ENCODE measurements around the gene SNRK.

Gene SNRK

GRCh38 chr3:43273416-43273815 lies 12.9 kb upstream of the SNRK start:
- Histone ChIP-seq H3K9ac (ENCODE audit: low read length) (no peak overlapping the region), H3K4me3 (ENCODE audit: low read length) (no peak overlapping the region), H3K4me1 (ENCODE audit: control insufficient read depth, low read depth, low read length) (no peaks in the 10 kb centered on the region), H3K9me3 (ENCODE audit: control insufficient read depth, low read depth, low read length) (no peaks in the 10 kb centered on the region), H3K27ac (ENCODE audit: low read length) (no peak overlapping the region), H3K27me3 (ENCODE audit: control insufficient read depth, insufficient read depth, low read length) (no peaks in the 10 kb centered on the region), H3K36me3 (ENCODE audit: control insufficient read depth, low read depth, low read length) (no peaks in the 10 kb centered on the region)

GRCh38 chr3:43279082-43279481 lies 7.3 kb upstream of the SNRK start:
- peaks cover 3% of the 10 kb centered on the region for H3K27me3 ChIP-seq (ENCODE audit: control insufficient read depth, insufficient read depth, low read length)
- H3K9me3 ChIP-seq (ENCODE audit: control insufficient read depth, low read depth, low read length), result no peaks in the 10 kb centered on the region
- H3K27ac ChIP-seq (ENCODE audit: low read length), result no peak overlapping the region
- no peak overlapping the region for H3K4me3 ChIP-seq (ENCODE audit: low read length)
- no peaks in the 10 kb centered on the region for H3K4me1 ChIP-seq (ENCODE audit: control insufficient read depth, low read depth, low read length)
- no peak overlapping the region for H3K9ac ChIP-seq (ENCODE audit: low read length)
- H3K36me3 ChIP-seq (ENCODE audit: control insufficient read depth, low read depth, low read length), result no peaks in the 10 kb centered on the region

DNA sequence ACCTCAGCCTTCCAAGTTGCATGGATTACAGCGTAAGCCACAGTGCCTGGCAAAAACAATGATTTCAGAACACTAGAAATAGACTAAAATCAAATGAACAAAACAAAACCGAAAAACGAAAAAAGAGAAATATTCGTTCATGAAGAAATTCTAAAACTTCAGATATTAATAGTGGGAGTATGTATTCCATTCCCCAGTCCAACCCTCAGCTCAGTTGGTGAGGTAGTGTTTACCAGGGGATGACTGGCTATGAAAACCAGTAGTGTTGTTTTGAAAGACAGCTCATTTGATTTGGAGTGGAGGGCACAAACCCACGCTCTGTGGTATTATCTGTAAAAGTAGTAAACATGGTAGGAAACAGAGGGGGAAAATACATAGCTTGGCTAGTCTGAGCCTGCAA lies 6.8 kb upstream of the SNRK start:
- H3K4me3 ChIP-seq (ENCODE audit: low read length), result no peak overlapping the region
- H3K36me3 ChIP-seq (ENCODE audit: control insufficient read depth, low read depth, low read length), result no peaks in the 10 kb centered on the region
- no peak overlapping the region for H3K9ac ChIP-seq (ENCODE audit: low read length)
- no peaks in the 10 kb centered on the region for H3K9me3 ChIP-seq (ENCODE audit: control insufficient read depth, low read depth, low read length)
- H3K27ac ChIP-seq (ENCODE audit: low read length), result no peak overlapping the region
- H3K4me1 ChIP-seq (ENCODE audit: control insufficient read depth, low read depth, low read length), result no peaks in the 10 kb centered on the region
- H3K27me3 ChIP-seq (ENCODE audit: control insufficient read depth, insufficient read depth, low read length), result peaks cover 6% of the 10 kb centered on the region

- Histone ChIP-seq H3K9me3 (ENCODE audit: control insufficient read depth, low read depth, low read length) (no peaks in the 10 kb centered on the region), H3K4me1 (ENCODE audit: control insufficient read depth, low read depth, low read length) (peaks cover 9% of the 10 kb centered on the region), H3K4me3 (ENCODE audit: low read length) (no peak overlapping the region), H3K9ac (ENCODE audit: low read length) (no peak overlapping the region), H3K27me3 (ENCODE audit: control insufficient read depth, insufficient read depth, low read length) (peaks cover 16% of the 10 kb centered on the region), H3K27ac (ENCODE audit: low read length) (no peak overlapping the region), H3K36me3 (ENCODE audit: control insufficient read depth, low read depth, low read length) (no peaks in the 10 kb centered on the region)
Measured at GRCh38 chr3:43281020-43281419, 5.3 kb upstream of the SNRK start.

DNA sequence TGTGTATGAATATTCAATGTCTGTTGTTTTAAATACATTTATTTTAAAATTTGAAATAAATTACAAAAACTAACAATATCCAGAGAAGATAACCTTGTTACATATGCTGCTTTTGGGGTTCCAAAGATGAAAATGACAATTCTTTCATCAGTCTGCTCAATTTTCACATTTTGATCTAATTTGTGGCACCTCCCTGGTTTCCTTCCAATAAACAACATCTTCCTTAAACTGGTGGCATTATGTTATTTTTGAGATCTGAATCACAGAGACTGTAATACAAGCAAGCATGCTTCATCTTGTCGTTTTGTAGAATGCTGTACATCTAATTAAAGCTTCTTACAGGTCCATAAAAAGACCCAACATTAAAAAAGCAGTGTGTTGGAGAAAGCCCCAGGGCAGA lies 2.2 kb upstream of the SNRK start:
- no peak overlapping the region for H3K9ac ChIP-seq (ENCODE audit: low read length)
- peaks cover 26% of the 10 kb centered on the region for H3K27me3 ChIP-seq (ENCODE audit: control insufficient read depth, insufficient read depth, low read length)

DNA sequence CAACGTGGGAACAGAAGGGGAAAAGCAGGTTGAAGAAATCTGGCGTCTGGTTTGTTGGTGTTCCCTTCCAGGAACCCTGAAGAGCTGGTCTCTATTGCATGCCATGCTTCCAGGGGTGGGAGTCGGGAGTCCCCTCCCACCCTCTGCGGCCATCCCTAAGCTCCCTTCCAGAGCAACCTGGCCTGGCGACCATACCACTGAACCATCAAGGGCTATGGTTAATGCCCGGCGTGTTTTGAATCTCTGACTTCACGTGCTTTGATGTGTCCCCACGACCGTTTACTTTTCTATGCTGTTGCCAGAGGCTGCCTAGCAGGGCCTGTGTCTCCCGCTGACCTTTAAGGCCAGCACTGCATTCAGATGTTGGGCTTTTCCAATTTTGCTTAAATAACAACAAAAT lies 696 bp upstream of the SNRK start:
- H3K27ac ChIP-seq (ENCODE audit: low read length), result no peak overlapping the region
- H3K27me3 ChIP-seq (ENCODE audit: control insufficient read depth, insufficient read depth, low read length), result peaks cover 26% of the 10 kb centered on the region
- peak overlapping the region; percentile 72 for H3K4me3 ChIP-seq (ENCODE audit: low read length)
- H3K9ac ChIP-seq (ENCODE audit: low read length), result peak overlapping the region; percentile 60
- H3K4me1 ChIP-seq (ENCODE audit: control insufficient read depth, low read depth, low read length), result peaks cover 17% of the 10 kb centered on the region
- peaks cover 8% of the 10 kb centered on the region for H3K36me3 ChIP-seq (ENCODE audit: control insufficient read depth, low read depth, low read length)
- H3K9me3 ChIP-seq (ENCODE audit: control insufficient read depth, low read depth, low read length), result no peaks in the 10 kb centered on the region

More for the DNA sequence above, 2.2 kb upstream of the SNRK start:
- no peak overlapping the region for H3K4me3 ChIP-seq (ENCODE audit: low read length)
- peaks cover 17% of the 10 kb centered on the region for H3K4me1 ChIP-seq (ENCODE audit: control insufficient read depth, low read depth, low read length)
- no peak overlapping the region for H3K27ac ChIP-seq (ENCODE audit: low read length)
- no peaks in the 10 kb centered on the region for H3K36me3 ChIP-seq (ENCODE audit: control insufficient read depth, low read depth, low read length)
- no peaks in the 10 kb centered on the region for H3K9me3 ChIP-seq (ENCODE audit: control insufficient read depth, low read depth, low read length)

DNA sequence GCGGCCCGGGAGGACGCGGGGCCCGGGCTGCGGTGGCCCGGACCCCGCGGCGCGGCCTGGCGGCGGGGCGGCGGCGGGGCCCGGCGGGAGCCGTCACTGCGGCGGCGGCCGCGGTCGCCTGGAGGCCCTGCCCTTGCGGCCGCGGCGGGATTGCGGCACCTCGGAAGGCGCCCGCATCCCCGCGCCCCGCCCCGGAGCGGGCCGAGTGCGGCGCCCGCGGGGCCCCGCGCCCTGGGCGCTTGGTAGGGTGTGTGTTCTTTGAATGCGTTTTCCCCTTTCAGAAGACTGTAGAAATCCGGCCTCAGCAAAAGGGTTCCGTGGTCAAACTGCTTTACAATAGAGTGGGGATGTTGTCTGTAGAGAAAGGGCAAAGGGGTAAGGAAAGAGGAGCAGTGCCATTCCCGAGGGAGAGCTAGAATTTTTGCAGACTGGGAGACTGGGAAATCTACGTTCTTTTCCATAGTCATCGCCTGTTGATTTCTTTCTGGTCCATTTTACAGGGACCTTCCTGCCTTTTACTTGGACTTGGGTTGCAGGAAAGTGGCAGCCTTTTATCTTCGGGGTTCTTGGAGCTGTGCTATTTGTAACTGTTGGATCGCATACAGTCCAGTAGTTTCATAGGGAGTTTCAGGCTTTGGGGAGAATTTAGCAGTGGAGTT lies 630 bp downstream of the SNRK start:
- peaks cover 11% of the 10 kb centered on the region for H3K36me3 ChIP-seq (ENCODE audit: control insufficient read depth, low read depth, low read length)
- peaks cover 26% of the 10 kb centered on the region for H3K27me3 ChIP-seq (ENCODE audit: control insufficient read depth, insufficient read depth, low read length)
- peak overlapping the region; percentile 64 for H3K9ac ChIP-seq (ENCODE audit: low read length)
- H3K4me3 ChIP-seq (ENCODE audit: low read length), result peak overlapping the region; percentile 86
- no peak overlapping the region for H3K27ac ChIP-seq (ENCODE audit: low read length)
- H3K9me3 ChIP-seq (ENCODE audit: control insufficient read depth, low read depth, low read length), result no peaks in the 10 kb centered on the region
- peaks cover 17% of the 10 kb centered on the region for H3K4me1 ChIP-seq (ENCODE audit: control insufficient read depth, low read depth, low read length)

GRCh38 chr3:43287500-43287873 lies 1.1 kb downstream of the SNRK start:
- Histone ChIP-seq H3K9ac (ENCODE audit: low read length) (peak overlapping the region; percentile 64), H3K27me3 (ENCODE audit: control insufficient read depth, insufficient read depth, low read length) (peaks cover 26% of the 10 kb centered on the region), H3K9me3 (ENCODE audit: control insufficient read depth, low read depth, low read length) (no peaks in the 10 kb centered on the region), H3K4me3 (ENCODE audit: low read length) (peak overlapping the region; percentile 86), H3K27ac (ENCODE audit: low read length) (no peak overlapping the region), H3K4me1 (ENCODE audit: control insufficient read depth, low read depth, low read length) (peaks cover 17% of the 10 kb centered on the region), H3K36me3 (ENCODE audit: control insufficient read depth, low read depth, low read length) (peaks cover 11% of the 10 kb centered on the region)

DNA sequence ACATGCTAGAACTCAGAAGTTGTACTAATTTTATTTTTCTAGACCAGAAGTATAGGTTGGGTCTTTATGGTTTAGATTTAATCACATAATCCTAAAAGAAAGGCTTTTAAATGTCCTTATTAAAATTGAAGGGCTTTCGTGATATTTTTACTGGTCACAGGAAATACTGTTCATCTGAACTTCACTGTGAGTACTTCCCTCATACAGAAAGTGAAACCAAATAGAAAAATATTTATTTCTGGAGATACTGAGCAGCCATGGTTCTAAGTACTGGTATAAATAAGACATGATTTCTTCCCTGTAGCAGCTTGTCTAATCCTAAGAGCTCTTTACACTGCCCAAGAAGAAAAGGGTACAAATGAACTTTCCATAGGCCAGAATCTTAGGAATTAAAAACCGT lies 2.0 kb downstream of the SNRK start:
- H3K4me3 ChIP-seq (ENCODE audit: low read length), result no peak overlapping the region
- no peaks in the 10 kb centered on the region for H3K9me3 ChIP-seq (ENCODE audit: control insufficient read depth, low read depth, low read length)
- no peak overlapping the region for H3K27ac ChIP-seq (ENCODE audit: low read length)
- H3K36me3 ChIP-seq (ENCODE audit: control insufficient read depth, low read depth, low read length), result peaks cover 11% of the 10 kb centered on the region
- peaks cover 17% of the 10 kb centered on the region for H3K4me1 ChIP-seq (ENCODE audit: control insufficient read depth, low read depth, low read length)
- H3K27me3 ChIP-seq (ENCODE audit: control insufficient read depth, insufficient read depth, low read length), result peaks cover 22% of the 10 kb centered on the region
- no peak overlapping the region for H3K9ac ChIP-seq (ENCODE audit: low read length)

GRCh38 chr3:43288850-43289249 lies 2.5 kb downstream of the SNRK start:
- Histone ChIP-seq H3K27me3 (ENCODE audit: control insufficient read depth, insufficient read depth, low read length) (peaks cover 22% of the 10 kb centered on the region), H3K9ac (ENCODE audit: low read length) (no peak overlapping the region), H3K36me3 (ENCODE audit: control insufficient read depth, low read depth, low read length) (peaks cover 11% of the 10 kb centered on the region), H3K9me3 (ENCODE audit: control insufficient read depth, low read depth, low read length) (no peaks in the 10 kb centered on the region), H3K27ac (ENCODE audit: low read length) (no peak overlapping the region), H3K4me1 (ENCODE audit: control insufficient read depth, low read depth, low read length) (peaks cover 17% of the 10 kb centered on the region), H3K4me3 (ENCODE audit: low read length) (no peak overlapping the region)

DNA sequence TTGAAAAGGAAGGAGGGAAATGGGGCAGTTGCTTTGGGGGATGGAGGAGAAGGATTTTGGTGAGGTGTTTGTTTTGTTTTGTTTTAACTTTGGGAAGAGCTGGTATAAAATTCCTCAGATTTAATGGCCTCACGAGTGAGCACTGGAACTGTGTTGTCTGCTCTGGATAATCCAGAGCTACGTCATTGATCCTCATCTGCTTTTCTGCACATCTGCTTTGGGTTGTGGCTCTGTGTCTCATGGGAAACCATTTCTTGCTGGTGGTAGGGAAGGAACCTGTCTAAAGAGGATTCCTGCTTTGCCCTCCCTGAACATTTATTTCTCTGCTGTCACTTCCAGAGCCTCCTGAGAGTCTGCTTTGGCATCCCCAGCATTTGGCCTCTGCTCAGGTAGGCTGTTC lies 3.1 kb downstream of the SNRK start:
- no peak overlapping the region for H3K9ac ChIP-seq (ENCODE audit: low read length)
- H3K27ac ChIP-seq (ENCODE audit: low read length), result no peak overlapping the region
- H3K4me1 ChIP-seq (ENCODE audit: control insufficient read depth, low read depth, low read length), result peaks cover 17% of the 10 kb centered on the region
- H3K9me3 ChIP-seq (ENCODE audit: control insufficient read depth, low read depth, low read length), result no peaks in the 10 kb centered on the region
- peaks cover 21% of the 10 kb centered on the region for H3K27me3 ChIP-seq (ENCODE audit: control insufficient read depth, insufficient read depth, low read length)
- no peak overlapping the region for H3K4me3 ChIP-seq (ENCODE audit: low read length)
- H3K36me3 ChIP-seq (ENCODE audit: control insufficient read depth, low read depth, low read length), result peaks cover 11% of the 10 kb centered on the region

GRCh38 chr3:43289841-43290470 lies 3.6 kb downstream of the SNRK start:
- H3K9me3 ChIP-seq (ENCODE audit: control insufficient read depth, low read depth, low read length), result no peaks in the 10 kb centered on the region
- no peak overlapping the region for H3K27ac ChIP-seq (ENCODE audit: low read length)
- H3K27me3 ChIP-seq (ENCODE audit: control insufficient read depth, insufficient read depth, low read length), result peaks cover 15% of the 10 kb centered on the region
- no peak overlapping the region for H3K4me3 ChIP-seq (ENCODE audit: low read length)
- H3K9ac ChIP-seq (ENCODE audit: low read length), result no peak overlapping the region
- H3K36me3 ChIP-seq (ENCODE audit: control insufficient read depth, low read depth, low read length), result peaks cover 11% of the 10 kb centered on the region
- peaks cover 17% of the 10 kb centered on the region for H3K4me1 ChIP-seq (ENCODE audit: control insufficient read depth, low read depth, low read length)

All from iPS-18a (cell line).